Left ventricle myocardium inferior (tissue), 1 donor: ENCODE data around the gene NHLRC4. TPM values are rescaled to one million over a fixed set of nuclear protein-coding genes. Genes with fewer than 3 reads are reported as not detected.

ENCODE experiments used
- DNase-seq: peaks from one replicate; pipeline ENCODE4 v3.0.0-alpha.2; 2020
- H3K27ac ChIP-seq: fragments of 200-600 bp; replicated peaks from 2 replicates; pipeline ENCODE4 v1.8.0; 2021
- H3K27me3 ChIP-seq: fragments of 200-600 bp; 2 replicates; pipeline ENCODE4 v1.8.0; 2021; ENCODE audit warnings: low read depth
- H3K36me3 ChIP-seq: fragments of 200-600 bp; 2 replicates; pipeline ENCODE4 v1.8.0; 2021
- H3K4me1 ChIP-seq: fragments of 200-600 bp; 2 replicates; pipeline ENCODE4 v1.8.0; 2021
- H3K4me3 ChIP-seq: fragments of 200-600 bp; 2 replicates; pipeline ENCODE4 v1.8.0; 2021; ENCODE audit warnings: mild to moderate bottlenecking, moderate library complexity
- H3K9me3 ChIP-seq: fragments of 200-600 bp; replicated peaks from 2 replicates; pipeline ENCODE4 v1.8.0; 2021
- intact Hi-C: fragments of 100-400 bp; cut with micrococcal nuclease; formaldehyde crosslinking; loops from one replicate; pipeline ENCODE4 v1.11.0; 2022
- total RNA-seq: library from RNA; stranded (reverse); fragmentation: NEBNext Ultra II Directional; extraction: Animal tissue kit (Norgen Biotek cat#: 25700); gene quantifications from one replicate; pipeline ENCODE4 v1.2.1, GENCODE V29; 2021
- TF ChIP-seq, protein P1 (sequence below): fragments of 200-600 bp; IDR thresholded peaks from 2 replicates; pipeline ENCODE4 v1.8.0; 2021; ENCODE audit warnings: antibody characterized with exemption, mild to moderate bottlenecking, borderline replicate concordance
- donor health status: DM: no; HTN: yes; CAD: no; lungs with severe emphysema.

Gene NHLRC4
- total RNA-seq, 1 donor from 2014 or later = 0.11 TPM

DNA sequence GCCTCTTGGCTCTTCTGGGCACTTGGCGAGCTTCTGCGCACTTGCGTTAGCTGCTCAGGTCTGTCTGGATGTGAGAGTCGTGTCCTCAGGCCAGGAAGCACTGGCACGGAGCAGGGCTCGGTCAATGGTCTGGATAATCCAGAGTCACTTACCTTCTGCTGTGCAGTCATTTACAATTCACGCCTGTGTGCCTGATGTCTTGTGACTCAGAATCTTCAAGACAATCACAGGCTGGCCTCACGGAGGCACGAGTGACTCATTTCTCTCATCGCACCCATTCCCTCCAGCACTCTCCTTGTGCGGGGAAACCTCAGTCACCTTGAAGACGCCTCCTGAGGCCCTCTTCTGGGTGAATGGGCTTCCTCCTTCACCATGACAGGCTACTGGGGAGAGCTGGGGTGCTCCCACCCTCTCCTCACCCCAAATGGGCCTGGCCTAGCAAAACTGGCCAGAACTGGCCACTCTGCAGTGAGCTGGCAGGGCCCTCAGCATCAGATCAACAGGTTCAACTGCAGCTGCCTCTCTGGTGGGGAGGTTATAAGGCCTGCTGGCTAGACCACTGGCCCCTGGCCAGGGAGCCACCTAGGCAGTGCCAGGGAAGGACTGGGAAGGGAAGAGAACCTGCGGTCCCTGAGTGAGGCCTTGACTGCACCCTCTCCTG, 41.2 kb upstream of the NHLRC4 start:
- intact Hi-C loops = no loop called here
- Histone ChIP-seq H3K4me1 (peaks cover 59% of the 10 kb centered on the region), H3K36me3 (peaks cover 5% of the 10 kb centered on the region), H3K27ac (peak overlapping the region; percentile 95), H3K4me3 (peak overlapping the region; percentile 86), H3K9me3 (no peaks in the 10 kb centered on the region), H3K27me3 (no peaks in the 10 kb centered on the region)
- no peak for DNase-seq
- TF ChIP-seq, protein P1, sequence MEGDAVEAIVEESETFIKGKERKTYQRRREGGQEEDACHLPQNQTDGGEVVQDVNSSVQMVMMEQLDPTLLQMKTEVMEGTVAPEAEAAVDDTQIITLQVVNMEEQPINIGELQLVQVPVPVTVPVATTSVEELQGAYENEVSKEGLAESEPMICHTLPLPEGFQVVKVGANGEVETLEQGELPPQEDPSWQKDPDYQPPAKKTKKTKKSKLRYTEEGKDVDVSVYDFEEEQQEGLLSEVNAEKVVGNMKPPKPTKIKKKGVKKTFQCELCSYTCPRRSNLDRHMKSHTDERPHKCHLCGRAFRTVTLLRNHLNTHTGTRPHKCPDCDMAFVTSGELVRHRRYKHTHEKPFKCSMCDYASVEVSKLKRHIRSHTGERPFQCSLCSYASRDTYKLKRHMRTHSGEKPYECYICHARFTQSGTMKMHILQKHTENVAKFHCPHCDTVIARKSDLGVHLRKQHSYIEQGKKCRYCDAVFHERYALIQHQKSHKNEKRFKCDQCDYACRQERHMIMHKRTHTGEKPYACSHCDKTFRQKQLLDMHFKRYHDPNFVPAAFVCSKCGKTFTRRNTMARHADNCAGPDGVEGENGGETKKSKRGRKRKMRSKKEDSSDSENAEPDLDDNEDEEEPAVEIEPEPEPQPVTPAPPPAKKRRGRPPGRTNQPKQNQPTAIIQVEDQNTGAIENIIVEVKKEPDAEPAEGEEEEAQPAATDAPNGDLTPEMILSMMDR = no peak

DNA sequence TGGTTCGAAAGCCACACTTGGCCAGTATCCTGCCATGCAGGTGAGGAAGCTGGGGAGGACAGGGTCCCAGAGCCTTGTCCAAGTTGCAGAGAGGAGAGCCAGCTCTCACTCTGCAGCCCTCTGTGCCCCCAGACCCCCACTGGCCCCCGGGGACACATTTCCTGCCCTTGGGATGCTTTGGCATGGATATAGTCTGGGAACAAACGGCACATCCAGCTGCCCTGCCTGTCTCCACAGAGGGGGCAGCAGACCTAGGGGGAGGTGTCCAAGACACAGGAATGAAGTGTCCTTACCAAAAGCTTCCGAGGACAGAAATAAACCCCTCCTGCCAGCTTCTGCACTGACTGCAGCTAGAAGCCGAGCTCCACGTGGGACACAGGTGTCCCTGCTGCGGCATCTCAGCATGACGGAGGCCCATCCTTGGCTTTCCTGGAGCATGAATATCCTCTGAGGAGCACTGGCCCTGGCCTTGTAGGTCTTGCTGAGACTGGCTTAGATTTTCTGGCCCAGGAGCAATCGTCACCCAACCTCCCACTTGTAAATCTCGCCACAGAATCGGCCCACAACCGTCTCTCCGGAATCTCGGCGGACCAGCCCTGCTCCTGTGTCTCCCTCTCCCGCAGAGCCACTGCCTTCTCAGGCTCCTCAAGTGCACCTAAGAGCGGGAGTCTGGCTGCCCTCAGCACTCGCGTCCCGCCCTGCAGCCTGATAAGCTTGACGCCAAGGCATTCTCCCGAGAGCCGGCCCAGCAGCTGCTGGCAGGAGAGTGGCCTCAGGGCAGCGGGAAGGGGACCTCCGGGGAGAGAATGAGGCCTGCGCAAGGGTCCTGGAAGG, 40.4 kb upstream of the NHLRC4 start:
- Histone ChIP-seq H3K36me3 (no peaks in the 10 kb centered on the region), H3K4me1 (peaks cover 63% of the 10 kb centered on the region), H3K4me3 (peak overlapping the region; percentile 86), H3K9me3 (no peaks in the 10 kb centered on the region), H3K27me3 (no peaks in the 10 kb centered on the region), H3K27ac (peak overlapping the region; percentile 95)
- peak; percentile 56 for DNase-seq
- TF ChIP-seq, protein P1 = no peak
- intact Hi-C loops = no loop called here

DNA sequence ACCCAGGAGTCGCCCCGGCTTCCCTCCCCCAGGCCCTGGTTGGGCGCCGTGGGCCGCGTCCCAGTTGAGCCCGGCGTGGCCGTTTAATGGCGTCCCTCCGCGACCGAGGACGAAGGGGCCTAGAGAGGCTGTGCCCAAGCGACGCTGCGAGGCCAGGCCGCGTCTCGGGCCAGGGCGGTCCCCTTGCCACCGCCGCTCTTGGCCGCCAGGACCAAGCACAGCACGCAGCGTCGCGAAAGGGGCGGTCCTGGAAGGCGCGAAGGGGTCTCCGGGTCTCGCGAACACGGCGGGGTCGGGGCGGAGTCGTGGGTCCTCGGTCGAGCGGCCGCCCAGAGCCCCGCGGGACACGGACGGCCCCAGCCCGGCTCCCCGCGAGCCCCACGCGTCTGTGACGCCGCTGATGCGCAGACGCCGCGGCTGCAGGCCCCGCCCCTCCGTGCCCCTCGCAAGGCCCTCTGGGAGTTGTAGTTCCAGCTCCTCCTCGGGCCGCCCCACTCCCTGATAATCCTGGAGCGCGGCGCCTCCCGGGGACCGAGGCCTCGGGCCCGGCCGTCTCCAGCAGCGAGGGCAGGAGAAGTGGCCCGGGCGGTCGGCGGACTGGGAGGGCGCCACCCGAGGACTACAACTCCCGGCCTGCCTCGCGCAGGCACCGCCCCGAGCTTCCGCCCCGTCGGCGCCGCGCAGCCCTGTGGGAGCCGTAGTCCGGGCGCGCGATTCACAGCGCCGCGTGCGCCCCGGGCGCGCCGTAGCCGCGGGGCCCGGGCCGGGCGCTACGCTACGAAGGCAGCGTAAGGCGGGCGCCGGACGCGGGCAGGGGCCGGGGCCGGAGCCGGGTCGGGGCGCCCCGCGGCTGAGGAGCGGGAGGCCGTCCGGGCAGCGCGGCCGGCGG, 39.5 kb upstream of the NHLRC4 start, which contains the start of gene CAPN15:
CAPN15 (plus strand) TSS at position 698 of the 889 bp plus-strand sequence. CDS start 19,127 bp downstream, outside the sequence.
- TF ChIP-seq, protein P1 = peak; percentile 43
- Histone ChIP-seq H3K27me3 (no peaks in the 10 kb centered on the region), H3K36me3 (no peaks in the 10 kb centered on the region), H3K27ac (peak within 1 kb of the TSS; percentile 95), H3K9me3 (no peaks in the 10 kb centered on the region), H3K4me3 (peak within 1 kb of the TSS; percentile 86), H3K4me1 (peaks cover 71% of the 10 kb centered on the region)
- DNase-seq = peak; percentile 87
- intact Hi-C loops = no loop called here

DNA sequence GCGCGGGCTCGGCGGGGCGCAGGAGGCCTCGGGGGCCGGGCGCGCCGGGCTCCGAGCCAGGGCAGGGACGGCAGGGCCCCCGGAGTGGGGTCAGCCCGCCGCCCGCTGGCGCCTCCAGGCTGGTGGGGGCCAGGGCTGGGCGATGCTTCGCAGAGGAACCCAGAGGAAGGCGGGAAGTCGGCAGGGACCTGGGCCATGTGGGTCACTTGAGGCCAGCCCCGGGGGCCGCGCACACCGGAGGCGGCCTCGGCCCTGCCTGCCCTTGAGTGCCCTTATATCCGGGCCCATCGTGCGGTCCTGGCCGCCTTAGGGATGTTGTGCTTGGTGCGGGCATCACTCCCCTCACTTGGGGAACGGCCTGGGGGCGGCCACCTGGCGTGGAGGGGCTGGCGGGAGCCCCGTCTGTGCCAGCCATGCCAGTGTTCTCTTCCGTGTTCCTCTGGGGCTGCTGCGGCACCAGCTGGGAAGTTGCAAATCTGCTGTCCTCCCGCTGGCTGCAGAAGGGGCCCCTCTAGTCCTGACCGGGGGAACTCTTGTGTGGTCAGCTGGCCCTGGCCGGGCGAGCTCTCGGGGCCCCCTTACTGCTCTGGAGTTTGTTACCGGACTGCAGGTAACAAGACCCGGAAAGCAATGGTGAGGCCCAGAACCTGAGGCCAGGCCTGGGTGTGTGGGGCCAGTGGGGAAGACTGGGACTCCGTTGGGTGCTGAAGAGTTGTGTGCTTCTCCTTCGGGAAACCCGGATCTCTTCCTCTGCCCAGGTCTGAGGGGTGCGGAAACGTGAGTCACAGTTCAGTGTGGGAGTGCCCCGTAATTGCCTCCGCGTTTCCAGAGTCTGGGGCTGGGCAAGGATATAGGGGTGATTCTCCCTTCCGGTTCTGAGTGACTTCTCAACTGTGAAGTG, 38.4 kb upstream of the NHLRC4 start:
- Histone ChIP-seq H3K27me3 (no peaks in the 10 kb centered on the region), H3K9me3 (no peaks in the 10 kb centered on the region), H3K36me3 (no peaks in the 10 kb centered on the region), H3K27ac (peak overlapping the region; percentile 95), H3K4me3 (peak overlapping the region; percentile 86), H3K4me1 (peaks cover 75% of the 10 kb centered on the region)
- DNase-seq = no peak
- intact Hi-C loops = no loop called here
- TF ChIP-seq, protein P1 = no peak
